ENCODE measurements around the gene LPA. TPM values are rescaled to one million over a fixed set of nuclear protein-coding genes. Genes with fewer than 3 reads are reported as not detected.
"Not testable (repeated sequence)": the region's sequence is repeated elsewhere in the genome, so short reads cannot be mapped to it uniquely, and the experiment has no call there.

The LPA gene
- polyA plus RNA-seq, 4 donors: 0.03 to 0.27 (median 0.10) TPM; not detected in 1

GRCh38 chr6:160692369-160692959 is 28.4 kb upstream of the LPA start:
- FAIRE-seq: no peak
- peak in 1 of 2 donors; percentile 44 for DNase-seq

GRCh38 chr6:160691617-160692016 is 27.5 kb upstream of the LPA start:
- DNase-seq: no peak
- Histone ChIP-seq H3K27ac (ENCODE audit: low read depth in 1 of 3, low read length in 2 of 3) (no peak overlapping the region), H3K4me1 (ENCODE audit: control insufficient read depth in 3 of 3, insufficient read depth in 2 of 3, low read depth in 1 of 3, low read length in 2 of 3) (no peaks in the 10 kb centered on the region), H3K4me3 (ENCODE audit: low read depth in 1 of 3, low read length in 3 of 3) (no peak overlapping the region), H3K27me3 (ENCODE audit: control insufficient read depth in 3 of 3, insufficient read depth in 3 of 3, low read length in 3 of 3) (no peaks in the 10 kb centered on the region), H3K36me3 (ENCODE audit: control insufficient read depth in 3 of 3, insufficient read depth in 2 of 3, low read depth in 1 of 3, low read length in 3 of 3) (no peaks in the 10 kb centered on the region), H3K9me3 (ENCODE audit: control insufficient read depth in 2 of 2, insufficient read depth in 1 of 2, low read depth in 1 of 2, low read length in 1 of 2) (peaks cover 0 to 5% of the 10 kb centered on the region in 2 donors)
- WGBS, 3 donors: 77 to 85% (median 83%) methylated on average over 5 of the region's 5 CpGs
- FAIRE-seq: no peak

More at GRCh38 chr6:160692369-160692959, 28.4 kb upstream of the LPA start:
- Histone ChIP-seq H3K4me1 (ENCODE audit: control insufficient read depth in 3 of 3, insufficient read depth in 2 of 3, low read depth in 1 of 3, low read length in 2 of 3) (no peaks in the 10 kb centered on the region), H3K9me3 (ENCODE audit: control insufficient read depth in 2 of 2, insufficient read depth in 1 of 2, low read depth in 1 of 2, low read length in 1 of 2) (peaks cover 0 to 5% of the 10 kb centered on the region in 2 donors), H3K27me3 (ENCODE audit: control insufficient read depth in 3 of 3, insufficient read depth in 3 of 3, low read length in 3 of 3) (no peaks in the 10 kb centered on the region), H3K36me3 (ENCODE audit: control insufficient read depth in 3 of 3, insufficient read depth in 2 of 3, low read depth in 1 of 3, low read length in 3 of 3) (no peaks in the 10 kb centered on the region), H3K4me3 (ENCODE audit: low read depth in 1 of 3, low read length in 3 of 3) (no peak overlapping the region), H3K27ac (ENCODE audit: low read depth in 1 of 3, low read length in 2 of 3) (no peak overlapping the region)
- WGBS, 3 donors: 81 to 95% (median 83%) methylated on average over 5 of the region's 5 CpGs

- no peak overlapping the region for H3K27ac ChIP-seq (ENCODE audit: low read depth in 1 of 3, low read length in 2 of 3)
- WGBS, 3 donors: 82 to 89% (median 88%) methylated on average over 9 of the region's 9 CpGs
These were observed 26.4 kb upstream of the LPA start for GRCh38 chr6:160690458-160690857.

DNA sequence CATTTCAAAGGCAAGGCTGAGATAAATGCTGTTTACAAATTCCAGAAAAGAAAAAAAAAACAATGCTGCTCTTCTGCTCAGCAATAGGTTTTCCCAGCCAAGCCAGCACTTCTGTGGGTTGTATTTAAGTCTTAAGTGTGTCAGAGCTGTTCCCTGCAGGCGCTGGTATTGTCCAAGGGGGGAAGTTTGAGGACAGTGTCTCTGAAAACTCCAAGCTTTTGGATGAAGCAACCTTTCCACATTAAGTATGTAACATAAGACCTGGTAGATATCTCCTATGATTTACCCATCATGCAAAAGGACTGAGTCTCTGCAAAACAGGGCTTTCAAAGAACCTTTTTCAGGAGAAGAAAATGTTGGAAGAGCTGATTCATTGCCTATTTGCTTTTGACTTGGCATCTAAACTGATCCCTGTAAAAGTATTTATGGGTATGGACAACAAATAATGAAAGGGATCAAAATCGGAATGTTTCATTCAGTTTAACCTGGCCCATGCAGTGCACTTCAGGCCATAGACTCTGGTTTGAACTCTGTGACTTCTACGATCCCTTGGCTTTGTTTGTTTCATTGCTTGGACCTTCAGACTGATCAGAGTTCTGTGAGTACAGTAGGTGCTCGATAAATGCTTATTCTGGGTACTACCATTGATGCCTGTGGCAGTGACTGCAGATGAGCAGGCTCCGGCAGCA is 21.8 kb upstream of the LPA start:
- H3K27ac ChIP-seq (ENCODE audit: low read depth in 1 of 3, low read length in 2 of 3): no peak overlapping the region
- H3K4me3 ChIP-seq (ENCODE audit: low read depth in 1 of 3, low read length in 3 of 3): no peak overlapping the region
- WGBS, 3 donors: 77 to 82% (median 79%) methylated on average over 5 of the region's 5 CpGs
- H3K36me3 ChIP-seq (ENCODE audit: control insufficient read depth in 3 of 3, insufficient read depth in 2 of 3, low read depth in 1 of 3, low read length in 3 of 3): no peaks in the 10 kb centered on the region
- H3K9me3 ChIP-seq (ENCODE audit: control insufficient read depth in 2 of 2, insufficient read depth in 1 of 2, low read depth in 1 of 2, low read length in 1 of 2): peaks cover 0 to 3% of the 10 kb centered on the region in 2 donors
- DNase-seq (no peak), FAIRE-seq (no peak)
- H3K27me3 ChIP-seq (ENCODE audit: control insufficient read depth in 3 of 3, insufficient read depth in 3 of 3, low read length in 3 of 3): no peaks in the 10 kb centered on the region
- H3K4me1 ChIP-seq (ENCODE audit: control insufficient read depth in 3 of 3, insufficient read depth in 2 of 3, low read depth in 1 of 3, low read length in 2 of 3): no peaks in the 10 kb centered on the region

More at GRCh38 chr6:160690458-160690857, 26.4 kb upstream of the LPA start:
- H3K4me1 ChIP-seq (ENCODE audit: control insufficient read depth in 3 of 3, insufficient read depth in 2 of 3, low read depth in 1 of 3, low read length in 2 of 3): no peaks in the 10 kb centered on the region
- H3K9me3 ChIP-seq (ENCODE audit: control insufficient read depth in 2 of 2, insufficient read depth in 1 of 2, low read depth in 1 of 2, low read length in 1 of 2): peaks cover 0 to 4% of the 10 kb centered on the region in 2 donors
- no peaks in the 10 kb centered on the region for H3K27me3 ChIP-seq (ENCODE audit: control insufficient read depth in 3 of 3, insufficient read depth in 3 of 3, low read length in 3 of 3)
- FAIRE-seq: no peak
- DNase-seq: no peak
- H3K4me3 ChIP-seq (ENCODE audit: low read depth in 1 of 3, low read length in 3 of 3): no peak overlapping the region
- H3K36me3 ChIP-seq (ENCODE audit: control insufficient read depth in 3 of 3, insufficient read depth in 2 of 3, low read depth in 1 of 3, low read length in 3 of 3): no peaks in the 10 kb centered on the region

DNA sequence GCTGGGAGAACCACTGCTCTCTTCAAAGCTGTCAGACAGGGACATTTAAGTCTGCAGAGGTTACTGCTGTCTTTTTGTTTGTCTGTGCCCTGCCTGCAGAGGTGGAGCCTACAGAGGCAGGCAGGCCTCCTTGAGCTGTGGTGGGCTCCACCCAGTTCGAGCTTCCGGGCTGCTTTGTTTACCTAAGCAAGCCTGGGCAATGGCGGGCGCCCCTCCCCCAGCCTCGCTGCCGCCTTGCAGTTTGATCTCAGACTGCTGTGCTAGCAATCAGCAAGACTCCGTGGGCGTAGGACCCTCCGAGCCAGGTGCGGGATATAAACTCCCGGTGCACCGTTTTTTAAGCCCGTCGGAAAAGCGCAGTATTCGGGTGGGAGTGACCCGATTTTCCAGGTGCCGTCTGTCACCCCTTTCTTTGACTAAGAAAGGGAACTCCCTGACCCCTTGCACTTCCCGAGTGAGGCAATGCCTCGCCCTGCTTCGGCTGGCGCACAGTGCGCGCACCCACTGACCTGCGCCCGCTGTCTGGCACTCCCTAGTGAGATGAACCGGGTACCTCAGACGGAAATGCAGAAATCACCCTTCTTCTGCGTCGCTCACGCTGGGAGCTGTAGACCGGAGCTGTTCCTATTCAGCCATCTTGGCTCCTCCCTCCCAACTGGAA is 21.2 kb upstream of the LPA start:
- WGBS, 3 donors: 91 to 93% (median 92%) methylated on average over 26 of the region's 32 CpGs
- H3K4me1 ChIP-seq (ENCODE audit: control insufficient read depth in 3 of 3, insufficient read depth in 2 of 3, low read depth in 1 of 3, low read length in 2 of 3); H3K4me3 ChIP-seq (ENCODE audit: low read depth in 1 of 3, low read length in 3 of 3); H3K27me3 ChIP-seq (ENCODE audit: control insufficient read depth in 3 of 3, insufficient read depth in 3 of 3, low read length in 3 of 3); H3K27ac ChIP-seq (ENCODE audit: low read depth in 1 of 3, low read length in 2 of 3); DNase-seq; H3K36me3 ChIP-seq (ENCODE audit: control insufficient read depth in 3 of 3, insufficient read depth in 2 of 3, low read depth in 1 of 3, low read length in 3 of 3); H3K9me3 ChIP-seq (ENCODE audit: control insufficient read depth in 2 of 2, insufficient read depth in 1 of 2, low read depth in 1 of 2, low read length in 1 of 2); FAIRE-seq: not testable (repeated sequence)

DNA sequence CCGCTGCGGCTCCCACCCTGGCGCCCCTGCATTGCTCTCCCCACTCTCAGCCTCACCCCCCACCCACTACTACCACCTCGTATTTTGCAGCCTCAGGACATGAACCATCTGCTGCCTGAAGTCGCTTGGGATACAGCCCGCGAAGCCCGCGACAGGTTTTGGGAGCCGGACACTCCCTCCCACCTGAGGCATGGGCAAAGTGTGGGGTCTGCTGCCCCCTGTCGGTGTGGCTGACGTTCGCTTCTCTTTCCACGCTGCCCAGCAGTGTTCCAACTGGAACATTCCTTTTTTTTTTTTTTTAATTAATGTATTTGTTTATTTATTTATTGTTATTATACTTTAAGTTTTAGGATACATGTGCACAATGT is 15.3 kb upstream of the LPA start:
- Histone ChIP-seq H3K27me3 (ENCODE audit: control insufficient read depth in 3 of 3, insufficient read depth in 3 of 3, low read length in 3 of 3) (peaks cover 0 to 10% (median 2%) of the 10 kb centered on the region in 3 donors), H3K9me3 (ENCODE audit: control insufficient read depth in 2 of 2, insufficient read depth in 1 of 2, low read depth in 1 of 2, low read length in 1 of 2) (no peaks in the 10 kb centered on the region), H3K27ac (ENCODE audit: low read depth in 1 of 3, low read length in 2 of 3) (no peak overlapping the region), H3K4me3 (ENCODE audit: low read depth in 1 of 3, low read length in 3 of 3) (peak overlapping the region in 1 of 3 donors; percentile 3), H3K36me3 (ENCODE audit: control insufficient read depth in 3 of 3, insufficient read depth in 2 of 3, low read depth in 1 of 3, low read length in 3 of 3) (no peaks in the 10 kb centered on the region), H3K4me1 (ENCODE audit: control insufficient read depth in 3 of 3, insufficient read depth in 2 of 3, low read depth in 1 of 3, low read length in 2 of 3) (no peaks in the 10 kb centered on the region)
- FAIRE-seq (no peak), DNase-seq (no peak)
- 10 to 24% (median 22%) methylated on average over 14 of the region's 14 CpGs for WGBS, 3 donors

- peak overlapping the region in 1 of 3 donors; percentile 3 for H3K4me3 ChIP-seq (ENCODE audit: low read depth in 1 of 3, low read length in 3 of 3)
These were observed 14.8 kb upstream of the LPA start for GRCh38 chr6:160678744-160679401.

DNA sequence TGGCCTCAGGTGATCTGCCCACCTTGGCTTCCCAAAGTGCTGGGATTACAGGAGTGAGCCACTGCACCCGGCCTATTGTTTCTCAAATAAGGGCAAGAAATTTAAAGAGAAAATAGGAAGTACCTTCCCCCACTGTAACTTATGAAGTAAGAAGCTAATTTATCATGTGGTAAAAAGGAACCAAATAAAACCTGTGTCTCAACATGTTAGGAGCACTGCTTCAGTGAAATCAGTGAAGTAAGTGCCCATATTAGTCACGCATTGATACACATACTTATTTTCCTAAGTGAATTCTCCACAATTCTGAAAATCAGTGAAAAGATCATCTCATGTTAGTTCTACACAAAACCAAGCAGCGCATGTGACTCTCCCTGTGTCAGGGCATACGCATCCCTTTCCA is 14.2 kb upstream of the LPA start:
- 80 to 85% (median 81%) methylated on average over 4 of the region's 4 CpGs for WGBS, 3 donors
- FAIRE-seq (no peak), DNase-seq (no peak)
- Histone ChIP-seq H3K27me3 (ENCODE audit: control insufficient read depth in 3 of 3, insufficient read depth in 3 of 3, low read length in 3 of 3) (peaks cover 0 to 10% (median 2%) of the 10 kb centered on the region in 3 donors), H3K27ac (ENCODE audit: low read depth in 1 of 3, low read length in 2 of 3) (no peak overlapping the region), H3K4me3 (ENCODE audit: low read depth in 1 of 3, low read length in 3 of 3) (no peak overlapping the region), H3K9me3 (ENCODE audit: control insufficient read depth in 2 of 2, insufficient read depth in 1 of 2, low read depth in 1 of 2, low read length in 1 of 2) (no peaks in the 10 kb centered on the region), H3K36me3 (ENCODE audit: control insufficient read depth in 3 of 3, insufficient read depth in 2 of 3, low read depth in 1 of 3, low read length in 3 of 3) (no peaks in the 10 kb centered on the region), H3K4me1 (ENCODE audit: control insufficient read depth in 3 of 3, insufficient read depth in 2 of 3, low read depth in 1 of 3, low read length in 2 of 3) (no peaks in the 10 kb centered on the region)

More at GRCh38 chr6:160678744-160679401, 14.8 kb upstream of the LPA start:
- H3K27me3 ChIP-seq (ENCODE audit: control insufficient read depth in 3 of 3, insufficient read depth in 3 of 3, low read length in 3 of 3): peaks cover 0 to 10% (median 2%) of the 10 kb centered on the region in 3 donors
- no peaks in the 10 kb centered on the region for H3K36me3 ChIP-seq (ENCODE audit: control insufficient read depth in 3 of 3, insufficient read depth in 2 of 3, low read depth in 1 of 3, low read length in 3 of 3)
- DNase-seq (peak in 1 of 2 donors; percentile 27), FAIRE-seq (no peak)
- WGBS, 3 donors: 13 to 35% (median 18%) methylated on average over 26 to 42 of the region's 42 CpGs
- H3K27ac ChIP-seq (ENCODE audit: low read depth in 1 of 3, low read length in 2 of 3): no peak overlapping the region
- H3K9me3 ChIP-seq (ENCODE audit: control insufficient read depth in 2 of 2, insufficient read depth in 1 of 2, low read depth in 1 of 2, low read length in 1 of 2): no peaks in the 10 kb centered on the region
- no peaks in the 10 kb centered on the region for H3K4me1 ChIP-seq (ENCODE audit: control insufficient read depth in 3 of 3, insufficient read depth in 2 of 3, low read depth in 1 of 3, low read length in 2 of 3)

All from small intestine (tissue), 7 donors.